HG03354 (cell line): Measurements from ENCODE around the gene PRSS36.
"Not testable (repeated sequence)": the region's sequence is repeated elsewhere in the genome, so short reads cannot be mapped to it uniquely, and the experiment has no call there.

Source experiments
- ATAC-seq: cut with Tn5 transposase; IDR thresholded peaks from one replicate; pipeline ENCODE4 v1.9.1; 2021; ENCODE audit warnings: mild to moderate bottlenecking; ENCODE audit not compliant: unreplicated experiment, poor library complexity, severe bottlenecking

PRSS36 gene

GRCh38 chr16:31149894-31150890, at the start of gene PRSS36:
Gene PRSS36, minus strand, starts transcription at chr16:31150066. Its CDS starts 31 bp downstream, at chr16:31150035.
- ATAC-seq = no peak

GRCh38 chr16:31199430-31200041, 49.7 kb upstream of the PRSS36 start:
- ATAC-seq = no peak

GRCh38 chr16:31198207-31198882, 48.5 kb upstream of the PRSS36 start:
- ATAC-seq = no peak

GRCh38 chr16:31196324-31197088, 46.6 kb upstream of the PRSS36 start:
- no peak for ATAC-seq

- not testable (repeated sequence) for ATAC-seq
Measured at GRCh38 chr16:31195861-31196260, 46.0 kb upstream of the PRSS36 start.

GRCh38 chr16:31194898-31195297, 45.0 kb upstream of the PRSS36 start:
- ATAC-seq = no peak

GRCh38 chr16:31193874-31194273, 44.0 kb upstream of the PRSS36 start:
- ATAC-seq = no peak

GRCh38 chr16:31192856-31193642, 43.2 kb upstream of the PRSS36 start:
- no peak for ATAC-seq

- ATAC-seq = no peak
Measured at GRCh38 chr16:31191697-31192428, 42.0 kb upstream of the PRSS36 start.

GRCh38 chr16:31190818-31191444, 41.1 kb upstream of the PRSS36 start:
- no peak for ATAC-seq

- ATAC-seq = no peak
Measured at GRCh38 chr16:31190061-31190460, 40.2 kb upstream of the PRSS36 start.

- ATAC-seq = no peak
Measured at GRCh38 chr16:31189412-31189778, 39.5 kb upstream of the PRSS36 start.

GRCh38 chr16:31188450-31189411, 38.9 kb upstream of the PRSS36 start:
- ATAC-seq = no peak

- ATAC-seq = no peak
Measured at GRCh38 chr16:31187808-31188189, 37.9 kb upstream of the PRSS36 start.

- no peak for ATAC-seq
Measured at GRCh38 chr16:31186930-31187807, 37.3 kb upstream of the PRSS36 start.

GRCh38 chr16:31186176-31186575, 36.3 kb upstream of the PRSS36 start:
- no peak for ATAC-seq
